GM18519 (cell line): ENCODE results near the gene GALNT17.
"Not testable (repeated sequence)": the region's sequence is repeated elsewhere in the genome, so short reads cannot be mapped to it uniquely, and the experiment has no call there.

Experiments used
- ATAC-seq: cut with Tn5 transposase; IDR thresholded peaks from one replicate; pipeline ENCODE4 v1.9.1; 2021; ENCODE audit warnings: mild to moderate bottlenecking, moderate library complexity; ENCODE audit not compliant: unreplicated experiment, low FRiP score

GALNT17 gene

DNA sequence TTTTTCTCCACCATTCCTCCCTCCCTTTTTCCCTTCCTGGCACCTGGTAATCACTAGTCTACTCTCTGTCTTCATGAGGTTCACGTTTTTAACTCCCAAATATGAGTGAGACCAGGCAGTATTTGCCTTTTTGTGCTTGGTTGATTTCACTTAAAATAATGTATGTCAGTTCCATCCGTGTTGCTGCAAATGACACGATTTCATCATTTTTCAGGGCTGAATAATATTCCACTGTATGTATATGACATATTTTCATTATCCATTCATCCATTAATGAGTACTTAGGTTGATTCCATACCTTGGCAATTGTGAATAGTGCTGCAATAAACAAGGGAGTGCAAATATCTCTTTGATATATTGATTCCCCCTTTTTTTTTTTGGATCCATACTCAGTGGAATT, 25.8 kb downstream of the GALNT17 start:
- ATAC-seq: no peak

DNA sequence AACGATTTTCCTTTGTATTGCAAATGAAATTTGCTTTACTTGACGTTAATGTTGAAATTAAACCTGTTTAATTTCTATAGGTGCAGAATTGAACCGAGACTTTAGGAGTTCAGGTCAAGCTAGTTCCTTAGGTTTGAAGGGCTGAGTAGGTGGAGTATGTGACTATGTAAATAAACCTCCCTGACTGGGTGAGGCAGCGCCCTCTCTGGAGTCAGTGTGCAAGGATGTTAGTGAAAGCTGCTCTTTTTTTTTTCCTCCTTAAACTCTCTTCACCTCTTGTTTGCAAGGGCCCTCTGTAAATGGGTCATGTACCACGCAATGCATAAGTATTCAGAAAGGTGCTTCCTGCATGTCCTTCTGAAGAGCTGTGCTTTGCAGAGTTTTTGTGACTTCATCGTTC, 33.8 kb downstream of the GALNT17 start:
- no peak for ATAC-seq

DNA sequence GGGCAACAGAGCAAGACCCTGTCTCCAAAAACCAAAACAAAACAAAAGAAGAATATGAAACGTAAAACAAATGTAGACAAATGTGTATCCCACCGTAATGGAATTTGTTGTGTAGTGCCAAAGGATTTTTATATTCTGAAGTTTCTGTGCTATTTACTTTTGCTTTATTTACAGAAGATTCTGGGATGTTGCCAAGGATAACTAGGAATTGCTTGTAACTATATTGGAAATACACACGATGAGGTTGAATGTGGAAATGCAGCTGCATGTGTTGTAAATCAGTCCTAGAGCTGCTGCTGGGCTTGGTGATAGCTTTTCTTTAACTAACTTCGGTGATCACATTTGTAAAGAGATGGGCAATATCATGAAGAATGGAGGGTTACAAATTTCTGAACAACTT, 39.5 kb downstream of the GALNT17 start:
- ATAC-seq: no peak

DNA sequence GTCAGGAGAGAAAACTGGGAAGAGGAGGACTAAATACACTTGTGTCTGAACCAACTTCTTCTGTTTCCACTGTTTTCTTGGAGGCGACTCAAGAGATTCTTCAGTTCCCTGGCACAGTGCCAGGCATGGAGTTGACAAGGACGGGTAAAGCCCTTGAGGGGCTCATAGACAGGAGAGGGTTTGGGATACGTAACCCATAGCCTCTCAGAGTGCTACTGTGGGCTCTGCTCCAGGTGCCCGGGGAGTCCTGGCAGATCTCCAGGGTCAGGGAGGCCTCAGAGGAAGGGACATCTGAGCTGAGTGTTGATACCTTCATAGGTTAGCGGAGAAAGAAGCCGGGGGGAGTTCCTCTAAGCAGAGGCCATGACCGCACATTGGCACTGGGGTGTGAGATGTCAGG, 42.0 kb downstream of the GALNT17 start:
- no peak for ATAC-seq

DNA sequence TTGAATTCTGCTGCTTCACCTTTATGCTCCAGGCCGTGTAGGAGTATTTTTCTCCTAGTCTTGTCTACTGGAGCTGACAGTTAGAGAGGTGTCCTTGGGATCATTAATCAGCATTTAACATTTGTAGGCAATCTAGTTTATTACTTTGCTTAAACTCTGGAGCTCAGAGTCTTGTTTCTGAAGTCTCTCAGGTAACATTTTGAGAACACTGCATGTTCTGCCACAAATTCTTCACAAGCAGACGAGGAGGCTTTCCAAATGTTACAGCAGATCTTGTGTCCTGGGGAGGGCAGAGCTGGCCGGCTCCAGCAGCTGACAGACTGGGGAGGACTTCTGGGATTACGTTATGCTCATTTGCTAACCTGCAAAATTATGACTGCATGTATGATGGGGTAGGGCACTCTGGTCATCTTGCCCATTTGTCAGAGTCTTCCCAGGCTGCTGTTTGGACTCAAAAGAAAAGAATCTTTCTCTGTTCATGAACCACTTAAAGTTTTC, 50.5 kb downstream of the GALNT17 start:
- no peak for ATAC-seq

DNA sequence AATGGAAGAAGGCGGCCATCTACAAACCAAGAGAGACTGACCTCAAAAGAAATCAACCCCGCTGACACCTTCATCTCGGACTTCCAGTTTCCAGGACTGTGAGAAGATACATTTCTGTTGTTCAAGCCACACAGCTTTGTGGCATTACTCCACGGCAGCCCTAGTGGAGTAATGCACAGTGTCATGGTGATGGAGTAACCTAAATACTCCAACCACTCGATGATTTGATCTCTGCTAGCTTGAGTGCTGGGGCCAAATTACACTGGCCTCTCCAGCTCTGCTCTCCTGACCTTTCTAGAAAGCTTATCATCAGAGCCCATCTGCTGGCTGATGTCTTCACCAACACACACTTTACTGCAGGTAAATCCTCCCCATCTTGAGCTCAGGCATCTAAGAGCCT, 52.2 kb downstream of the GALNT17 start:
- no peak for ATAC-seq

DNA sequence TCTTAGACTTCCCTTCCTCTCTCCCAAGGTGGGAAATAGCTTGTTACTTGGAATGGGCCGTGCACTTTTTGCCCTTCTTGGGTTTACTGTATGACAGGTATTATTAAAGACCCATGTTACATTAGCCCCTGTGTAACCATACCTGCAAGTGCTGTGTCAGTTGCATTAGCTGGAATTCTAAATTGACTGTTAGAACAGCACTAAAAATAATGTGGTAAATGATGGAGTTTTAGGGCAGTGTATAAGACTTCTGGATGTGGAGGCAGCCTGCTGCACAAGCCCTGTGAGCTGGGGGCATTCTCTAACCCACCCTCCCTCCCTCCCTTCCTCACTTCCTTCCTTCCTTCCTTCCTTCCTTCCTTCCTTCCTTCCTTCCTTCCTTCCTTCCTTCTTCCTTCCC, 52.7 kb downstream of the GALNT17 start:
- ATAC-seq: no peak

DNA sequence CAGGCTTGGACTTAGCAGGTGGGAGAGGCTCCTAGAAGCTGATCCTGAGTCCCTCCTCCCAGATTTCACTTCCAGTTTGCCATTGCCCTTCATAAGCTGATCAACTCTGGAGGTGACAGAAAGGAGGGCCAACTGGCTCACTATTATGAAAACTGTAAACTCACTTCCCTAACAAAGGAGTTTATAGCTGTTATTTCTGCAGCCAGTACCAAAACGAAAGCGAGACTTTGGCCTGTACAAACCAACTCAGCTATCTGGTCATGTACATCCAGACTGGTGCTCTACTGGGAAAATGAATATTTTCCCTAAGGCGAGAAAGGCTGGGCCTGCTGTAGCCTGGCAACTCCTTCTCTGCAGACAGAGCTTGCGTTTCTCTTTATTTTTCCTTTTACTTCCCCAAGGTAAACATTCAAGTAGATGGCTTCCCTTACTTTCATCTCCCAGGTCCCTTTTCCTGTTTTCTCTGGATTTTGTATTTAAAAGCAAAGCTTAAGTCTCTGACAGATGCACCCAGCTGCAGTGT, 54.7 kb downstream of the GALNT17 start:
- ATAC-seq: no peak

DNA sequence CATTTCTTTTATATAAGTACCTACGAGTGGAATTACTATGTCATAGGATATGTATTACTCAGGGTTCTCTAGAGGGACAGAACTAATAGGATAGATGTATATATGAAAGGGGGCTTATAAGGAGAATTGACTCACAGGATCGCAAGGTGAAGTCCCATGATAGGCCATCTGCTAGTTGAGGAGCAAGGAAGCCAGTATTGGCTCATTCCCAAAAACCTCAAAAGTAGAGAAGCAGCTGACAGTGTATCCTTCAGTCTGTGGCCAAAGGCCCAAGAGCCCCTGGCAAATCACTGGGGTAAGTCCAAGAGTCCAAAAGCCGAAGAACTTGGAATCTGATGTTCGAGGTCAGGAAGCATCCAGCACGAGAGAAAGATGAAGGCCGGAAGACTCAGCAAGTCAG, 59.8 kb downstream of the GALNT17 start:
- no peak for ATAC-seq

DNA sequence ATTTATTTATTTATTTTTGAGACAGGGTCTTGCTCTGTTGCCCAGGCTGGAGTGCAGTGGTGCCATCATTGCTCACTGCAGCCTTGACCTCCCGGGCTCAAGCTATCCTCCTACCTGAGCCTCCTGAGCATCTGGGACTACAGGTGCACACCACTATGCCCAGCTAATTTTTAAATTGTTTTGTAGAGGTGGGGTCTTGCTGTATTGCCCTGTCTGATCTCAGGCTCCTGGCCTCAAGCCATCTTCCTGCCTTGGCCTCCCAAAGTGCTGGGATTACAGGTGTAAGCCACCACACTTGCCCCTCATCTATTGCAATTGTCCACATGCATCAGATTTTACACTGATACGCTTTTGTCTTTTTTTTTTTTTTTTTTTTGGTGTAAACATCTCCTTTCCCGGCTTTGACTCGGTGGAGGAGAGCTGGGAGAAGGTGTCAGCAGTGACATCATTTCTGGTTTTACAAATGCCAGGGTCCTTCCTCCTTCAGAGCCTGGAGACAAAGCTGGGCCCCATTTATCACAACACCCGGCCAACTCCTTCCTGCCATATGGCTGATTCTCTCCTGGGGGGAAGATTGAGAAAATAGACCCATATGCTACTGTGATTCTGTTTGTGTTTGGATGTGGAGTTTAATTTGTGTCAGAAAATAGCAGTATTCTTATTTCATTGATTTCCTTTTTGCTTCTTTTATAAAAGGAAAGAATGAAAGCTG, 61.3 kb downstream of the GALNT17 start:
- ATAC-seq: no peak

DNA sequence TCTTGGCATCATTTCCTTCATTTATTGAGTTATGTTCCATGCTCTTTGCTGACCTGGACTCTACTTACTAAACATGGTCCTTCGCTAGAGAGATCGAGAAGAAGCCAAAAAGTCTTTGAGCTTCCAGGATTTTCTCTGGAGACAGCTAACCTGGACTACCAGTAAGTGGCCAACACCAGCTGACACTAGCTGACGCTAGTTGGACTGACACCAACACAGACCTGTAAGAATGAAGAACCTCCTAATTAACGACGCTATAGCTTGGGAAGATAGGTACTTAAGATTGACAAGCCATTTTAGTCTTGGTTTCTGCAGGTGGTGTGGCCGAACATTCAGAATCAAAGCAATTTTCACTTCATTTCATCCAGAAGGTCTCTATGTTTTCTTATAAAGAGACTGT, 66.4 kb downstream of the GALNT17 start:
- no peak for ATAC-seq

DNA sequence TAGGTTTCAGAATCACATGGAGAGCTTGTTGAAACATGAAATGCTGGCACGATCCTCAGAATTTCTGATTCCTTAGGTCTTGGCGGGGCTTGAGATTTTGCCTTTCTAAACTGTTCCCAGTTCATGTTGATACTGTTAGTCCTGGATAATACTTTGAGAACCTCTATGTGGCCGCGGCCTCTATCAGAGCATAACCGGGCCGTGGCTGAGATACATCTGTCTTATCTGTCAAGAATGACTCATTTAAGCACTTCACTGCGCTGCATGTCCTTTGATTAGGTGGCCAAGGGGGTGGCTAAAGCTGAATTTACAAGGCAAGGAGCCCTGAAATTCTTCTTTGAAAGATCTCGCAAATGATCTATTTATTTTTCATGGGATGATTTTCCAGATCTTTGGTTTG, 66.9 kb downstream of the GALNT17 start:
- ATAC-seq: no peak

DNA sequence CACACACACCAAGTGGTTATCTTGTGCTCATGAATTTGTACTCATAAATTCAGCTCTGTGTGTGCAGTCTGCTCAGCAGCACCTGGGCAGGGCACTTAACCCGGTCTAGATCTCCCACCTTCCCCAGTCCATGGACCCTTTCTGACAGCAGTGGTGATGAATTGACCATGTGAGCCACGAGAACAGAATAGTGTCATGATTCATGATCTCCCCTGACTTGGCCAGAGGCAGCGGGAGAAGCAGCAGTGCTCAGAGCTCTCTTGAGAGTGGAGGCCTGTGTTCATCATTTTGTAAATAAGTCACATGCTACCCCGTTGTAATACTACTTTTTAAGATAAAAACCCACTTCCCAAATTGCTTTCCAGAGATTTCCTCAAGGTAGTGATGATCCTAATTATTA, 74.2 kb downstream of the GALNT17 start:
- no peak for ATAC-seq

DNA sequence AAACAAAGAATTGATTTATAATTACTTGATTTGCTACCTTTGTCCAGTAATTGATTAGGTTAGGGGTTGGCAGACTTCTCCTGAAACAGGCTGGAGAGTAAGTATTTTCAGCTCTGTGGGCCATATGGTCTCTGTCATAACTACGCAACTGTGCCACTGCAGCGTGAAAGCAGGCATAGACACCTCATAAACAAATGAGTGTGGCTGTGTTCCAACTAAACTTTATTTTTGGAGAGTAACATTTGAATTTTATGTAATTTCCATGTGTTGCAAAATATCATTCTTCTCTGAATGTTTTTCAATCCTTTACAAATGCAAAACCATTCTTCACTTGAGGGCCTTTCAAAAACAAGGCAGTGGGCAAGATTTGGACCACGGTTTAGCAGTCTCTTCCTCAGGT, 76.9 kb downstream of the GALNT17 start:
- no peak for ATAC-seq

DNA sequence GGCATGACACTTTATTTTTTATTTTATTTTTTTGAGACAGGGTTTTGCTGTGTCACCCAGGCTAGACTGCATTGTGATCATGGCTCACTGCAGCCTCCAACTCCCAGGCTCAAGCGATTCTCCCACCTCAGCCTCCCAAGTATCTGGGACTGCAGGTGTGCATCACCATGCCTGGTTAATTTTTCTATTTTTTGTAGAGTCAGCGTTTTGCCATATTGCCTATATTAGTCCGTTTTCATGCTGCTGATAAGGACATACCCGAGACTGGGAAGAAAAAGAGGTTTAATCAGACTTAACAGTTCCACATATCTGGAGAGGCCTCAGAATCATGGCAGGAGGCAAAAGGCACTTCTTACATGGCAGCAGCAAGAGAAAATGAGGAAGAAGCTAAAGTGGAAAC, 77.5 kb downstream of the GALNT17 start:
- not testable (repeated sequence) for ATAC-seq

DNA sequence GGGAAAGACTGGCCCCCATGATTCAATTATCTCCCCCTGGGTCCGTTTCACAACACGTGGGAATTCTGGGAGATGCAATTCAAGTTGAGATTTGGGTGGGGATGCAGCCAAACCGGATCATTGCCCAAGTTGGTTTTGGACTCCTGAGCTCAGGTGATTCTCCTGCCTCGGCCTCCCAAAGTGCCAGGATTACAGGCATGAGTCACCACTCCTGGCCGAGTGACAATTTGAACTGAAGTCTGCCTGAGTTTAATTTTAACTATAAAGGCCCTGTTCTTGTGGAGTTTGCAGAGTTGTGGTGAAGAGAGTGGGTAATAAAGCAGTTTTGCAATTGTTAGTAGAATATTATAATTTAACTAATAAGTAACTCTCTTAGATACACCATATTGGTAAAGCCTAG, 78.3 kb downstream of the GALNT17 start:
- ATAC-seq: no peak

DNA sequence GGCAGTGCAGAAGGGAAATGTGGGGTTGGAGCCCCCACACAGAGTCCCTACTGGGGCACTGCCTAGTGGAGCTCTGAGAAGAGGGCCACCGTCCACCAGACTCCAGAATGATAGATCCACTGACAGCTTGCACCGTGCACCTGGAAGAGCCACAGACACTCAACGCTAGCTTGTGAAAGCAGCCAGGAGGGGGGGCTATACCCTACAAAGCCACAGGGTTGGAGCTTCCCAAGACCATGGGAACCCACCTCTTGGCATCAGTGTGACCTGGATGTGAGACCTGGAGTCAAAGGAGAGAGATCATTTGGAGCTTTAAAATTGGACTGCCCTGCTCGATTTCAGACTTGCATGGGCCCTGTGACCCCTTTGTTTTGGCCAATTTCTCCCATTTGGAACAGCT, 80.5 kb downstream of the GALNT17 start:
- not testable (repeated sequence) for ATAC-seq

DNA sequence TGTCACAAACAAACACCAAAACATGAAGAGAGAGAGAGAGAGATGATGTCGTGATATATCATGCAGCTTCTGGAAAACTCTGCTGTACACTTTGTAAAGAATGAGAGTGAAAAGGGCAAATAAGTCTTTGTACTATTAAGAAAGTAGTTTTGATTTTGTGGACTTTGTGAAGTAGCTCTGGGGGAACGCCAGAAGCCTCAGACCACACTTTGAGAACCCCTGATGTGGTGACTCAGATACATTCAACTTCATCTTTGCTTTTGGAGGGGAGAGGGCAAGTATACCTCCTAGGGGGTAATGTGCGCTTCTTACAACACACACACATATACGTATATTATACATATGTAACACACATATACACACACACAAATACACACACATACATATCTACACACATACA, 84.3 kb downstream of the GALNT17 start:
- no peak for ATAC-seq

DNA sequence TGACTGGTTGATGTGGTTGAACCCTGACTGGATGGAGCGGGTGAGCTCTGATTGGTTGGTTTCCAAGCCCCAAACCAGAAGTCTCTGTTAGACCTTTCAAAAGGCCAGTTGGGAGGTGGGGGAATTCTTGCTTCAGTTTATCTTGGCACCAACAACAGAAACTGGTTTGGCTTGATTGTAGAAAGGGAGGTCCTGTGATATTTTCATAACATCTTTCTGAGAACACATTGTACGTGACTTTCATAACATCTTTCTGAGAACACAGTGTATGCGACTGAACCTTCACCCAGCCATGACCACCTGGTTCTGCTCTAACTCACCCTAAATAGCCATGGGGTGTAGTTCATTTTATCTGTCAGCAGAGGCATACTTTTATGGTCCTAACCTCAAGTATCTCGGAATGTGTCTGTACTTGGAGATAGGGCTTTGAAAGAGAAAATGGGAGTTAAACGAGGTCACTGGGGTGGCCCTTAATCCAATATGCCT, 88.3 kb downstream of the GALNT17 start:
- ATAC-seq: no peak

DNA sequence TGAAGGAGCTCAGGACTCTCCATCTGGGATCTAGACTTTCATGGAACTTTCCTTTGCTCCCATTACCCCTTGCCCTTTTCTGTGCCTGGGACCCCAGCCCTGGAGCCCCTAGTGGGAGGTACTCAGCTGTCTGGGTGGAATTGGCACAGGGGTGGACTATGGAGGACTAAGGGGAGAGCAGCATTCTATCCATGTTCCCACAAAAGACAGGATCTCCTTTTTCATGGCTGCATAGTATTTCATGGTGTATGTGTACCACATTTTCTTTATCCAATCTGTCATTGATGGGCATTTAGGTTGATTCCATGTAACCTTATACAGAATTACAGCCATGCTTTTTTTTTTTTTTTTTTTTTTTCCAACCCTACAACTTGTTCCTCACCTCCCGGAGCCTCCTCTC, 89.1 kb downstream of the GALNT17 start:
- ATAC-seq: no peak

DNA sequence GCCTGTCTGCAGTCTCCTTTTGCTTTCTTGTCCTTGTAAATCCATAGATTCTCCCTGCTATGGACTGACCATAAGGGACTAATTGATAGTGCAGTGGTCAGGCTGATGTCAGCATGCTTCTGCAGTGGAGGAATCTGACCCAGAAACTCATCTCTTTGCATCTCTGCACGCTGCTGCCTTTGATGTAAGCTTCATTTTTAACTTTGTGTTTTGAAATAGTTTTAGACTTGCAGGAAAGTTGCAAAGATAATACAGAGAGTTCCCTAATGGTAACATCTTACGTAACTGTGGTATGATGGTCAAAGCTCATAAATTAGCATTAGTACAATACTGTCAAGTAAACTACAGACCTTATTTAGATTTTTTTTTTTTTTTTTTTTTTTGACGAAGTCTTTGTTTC, 89.6 kb downstream of the GALNT17 start:
- no peak for ATAC-seq

DNA sequence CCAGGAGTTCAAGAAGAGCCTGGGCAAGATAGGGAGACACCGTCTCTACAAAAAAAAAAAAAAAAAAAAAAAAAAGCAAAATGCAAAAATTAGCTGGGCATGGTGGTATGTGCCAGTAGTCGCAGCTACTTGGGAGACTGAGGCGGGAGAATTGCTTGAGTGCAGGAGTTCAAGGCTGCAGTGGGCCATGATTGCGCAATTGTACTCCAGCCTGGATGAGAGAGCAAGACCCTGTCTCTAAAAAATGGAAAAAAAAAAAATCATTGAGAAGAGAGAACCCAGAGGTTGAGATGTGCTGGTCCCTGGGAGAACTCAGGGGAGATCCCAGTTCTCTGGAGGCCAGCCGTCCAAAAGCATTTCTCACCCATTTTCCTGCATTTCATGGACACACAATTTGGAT, 95.2 kb downstream of the GALNT17 start:
- no peak for ATAC-seq
